ENCODE results near the gene PTPRN2.
A peak's percentile ranks its signal among the peaks of the same experiment; 100 is the strongest.

- TF ChIP-seq ZC3H4 (CRISPR knock-in tag; IDR thresholded peaks at IDR 0.05; ENCODE audit: borderline replicate concordance) (no peak), ETV6 (IDR thresholded peaks at IDR 0.05; ENCODE audit: borderline replicate concordance in 1 of 2, low read depth in 2 of 2, low read length in 1 of 2) (no peak), ETV6 (CRISPR knock-in tag; IDR thresholded peaks at IDR 0.05; ENCODE audit: borderline replicate concordance) (no peak), CTCF (IDR thresholded peaks at IDR 0.05 in 2 of 3, conservative IDR thresholded peaks at IDR 0.05 in 1 of 3; ENCODE audit: insufficient read depth in 2 of 3, low read depth in 1 of 3, low read length in 3 of 3) (peak; percentile 11 to 36 (median 28); a peak in 3 of 6 replicates), ARNT (IDR thresholded peaks at IDR 0.05) (no peak)
Observed at GRCh38 chr7:158442260-158442659, 145.4 kb downstream of the PTPRN2 start.
